HG02642 (cell line): ENCODE measurements around the gene C2CD5.
"Not testable (repeated sequence)": the region's sequence is repeated elsewhere in the genome, so short reads cannot be mapped to it uniquely, and the experiment has no call there.

ENCODE experiments used
- ATAC-seq: cut with Tn5 transposase; IDR thresholded peaks from one replicate; pipeline ENCODE4 v1.9.1; 2021; ENCODE audit warnings: mild to moderate bottlenecking; ENCODE audit not compliant: unreplicated experiment, poor library complexity

Gene C2CD5

GRCh38 chr12:22536346-22536945, 7.9 kb downstream of the C2CD5 start:
- ATAC-seq: no peak

GRCh38 chr12:22535478-22535877, 8.9 kb downstream of the C2CD5 start:
- ATAC-seq: no peak

GRCh38 chr12:22535038-22535437, 9.3 kb downstream of the C2CD5 start:
- ATAC-seq: no peak

GRCh38 chr12:22533155-22533554, 11.2 kb downstream of the C2CD5 start:
- no peak for ATAC-seq

- ATAC-seq: no peak
These were observed 12.0 kb downstream of the C2CD5 start for GRCh38 chr12:22532317-22532716.

- ATAC-seq: no peak
These were observed 13.1 kb downstream of the C2CD5 start for GRCh38 chr12:22531205-22531604.

- peak; percentile 90 for ATAC-seq
These were observed 14.9 kb downstream of the C2CD5 start for GRCh38 chr12:22529281-22530060.

- ATAC-seq: no peak
These were observed 16.3 kb downstream of the C2CD5 start for GRCh38 chr12:22527999-22528398.

- ATAC-seq: no peak
These were observed 17.5 kb downstream of the C2CD5 start for GRCh38 chr12:22526836-22527235.

- no peak for ATAC-seq
These were observed 18.9 kb downstream of the C2CD5 start for GRCh38 chr12:22525426-22525825.

- no peak for ATAC-seq
These were observed 25.3 kb downstream of the C2CD5 start for GRCh38 chr12:22518998-22519397.

- no peak for ATAC-seq
These were observed 26.2 kb downstream of the C2CD5 start for GRCh38 chr12:22518060-22518719.

- no peak for ATAC-seq
These were observed 29.5 kb downstream of the C2CD5 start for GRCh38 chr12:22514875-22515274.

GRCh38 chr12:22505826-22506225, 38.5 kb downstream of the C2CD5 start:
- no peak for ATAC-seq

- ATAC-seq: no peak
These were observed 44.2 kb downstream of the C2CD5 start for GRCh38 chr12:22500100-22500499.

- ATAC-seq: no peak
These were observed 44.9 kb downstream of the C2CD5 start for GRCh38 chr12:22499445-22499844.

- ATAC-seq: no peak
These were observed 50.0 kb downstream of the C2CD5 start for GRCh38 chr12:22494319-22494718.

GRCh38 chr12:22491034-22491433, 53.3 kb downstream of the C2CD5 start:
- ATAC-seq: no peak

GRCh38 chr12:22488478-22488877, 55.9 kb downstream of the C2CD5 start:
- no peak for ATAC-seq

GRCh38 chr12:22487683-22488082, 56.7 kb downstream of the C2CD5 start:
- not testable (repeated sequence) for ATAC-seq

- no peak for ATAC-seq
These were observed 62.7 kb downstream of the C2CD5 start for GRCh38 chr12:22481547-22482104.
